RPMI8226 (cell line): ENCODE measurements around the gene TRAF5.
A peak's percentile ranks its signal among the peaks of the same experiment; 100 is the strongest.

ENCODE experiments used
- DNase-seq: peaks from one replicate; pipeline ENCODE4 v3.0.0-alpha.2; 2015

The TRAF5 gene

DNA sequence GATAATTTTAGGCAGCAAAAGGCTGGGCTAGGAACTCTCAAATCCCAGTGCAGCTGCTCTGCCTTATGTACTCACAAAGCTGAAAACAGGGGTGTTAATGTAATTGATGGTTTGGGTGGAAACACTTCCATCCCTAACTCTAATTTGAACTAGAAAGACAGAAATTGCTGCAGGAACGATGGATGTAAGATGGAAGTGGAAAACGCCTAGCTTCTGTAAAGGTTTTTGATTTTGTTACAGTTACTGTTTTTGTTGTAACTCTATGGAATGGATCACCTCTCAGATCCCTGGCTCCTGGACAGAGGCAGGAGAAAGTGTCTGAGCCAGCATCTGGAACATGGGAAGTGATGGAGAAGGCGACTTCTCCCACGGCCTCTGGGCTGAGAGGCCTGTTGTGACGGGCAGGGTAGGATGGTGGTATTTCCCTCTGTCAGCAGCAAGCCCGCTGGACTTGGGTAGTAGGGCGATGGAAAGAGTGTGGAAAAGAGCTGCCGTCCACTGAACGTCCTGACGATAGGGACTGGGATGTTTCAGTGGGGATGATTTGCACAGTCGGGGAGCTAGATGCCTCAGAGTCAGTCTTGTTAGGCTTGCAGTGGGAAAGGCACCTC is 1.6 kb downstream of the TRAF5 start:
- no peak for DNase-seq

DNA sequence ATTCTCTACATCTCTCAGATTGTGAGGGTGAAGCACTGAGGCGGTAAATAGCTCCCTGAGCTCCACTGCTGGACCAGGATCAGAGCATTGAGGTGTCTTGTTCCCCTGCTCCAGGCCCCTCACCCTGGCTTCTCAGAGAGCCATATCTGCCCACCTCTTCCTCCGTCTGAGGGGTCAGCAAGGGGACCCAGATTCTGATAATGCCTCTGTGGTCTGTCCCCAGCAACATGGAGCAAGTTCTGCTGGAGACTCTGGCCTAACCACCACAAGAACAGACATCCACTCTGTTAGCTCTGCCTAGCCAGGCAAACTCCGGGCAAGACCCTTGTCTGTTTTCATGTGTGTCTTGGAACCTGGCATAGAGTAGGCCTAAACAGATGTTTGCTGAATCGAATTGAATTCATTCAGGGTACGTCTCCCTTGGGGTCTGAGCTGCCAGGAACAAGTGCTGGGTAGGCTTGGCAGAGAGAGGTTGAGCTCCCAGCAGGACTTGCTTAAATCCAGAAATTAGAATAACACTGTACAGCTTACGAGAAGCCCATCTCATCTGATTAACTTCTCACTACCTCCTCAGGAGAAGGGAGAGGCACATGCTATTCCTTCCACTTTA is 2.3 kb downstream of the TRAF5 start:
- no peak for DNase-seq

GRCh38 chr1:211329764-211330201 is 3.1 kb downstream of the TRAF5 start:
- DNase-seq = peak; percentile 61

- no peak for DNase-seq
Measured at GRCh38 chr1:211330282-211330936, 3.8 kb downstream of the TRAF5 start.

DNA sequence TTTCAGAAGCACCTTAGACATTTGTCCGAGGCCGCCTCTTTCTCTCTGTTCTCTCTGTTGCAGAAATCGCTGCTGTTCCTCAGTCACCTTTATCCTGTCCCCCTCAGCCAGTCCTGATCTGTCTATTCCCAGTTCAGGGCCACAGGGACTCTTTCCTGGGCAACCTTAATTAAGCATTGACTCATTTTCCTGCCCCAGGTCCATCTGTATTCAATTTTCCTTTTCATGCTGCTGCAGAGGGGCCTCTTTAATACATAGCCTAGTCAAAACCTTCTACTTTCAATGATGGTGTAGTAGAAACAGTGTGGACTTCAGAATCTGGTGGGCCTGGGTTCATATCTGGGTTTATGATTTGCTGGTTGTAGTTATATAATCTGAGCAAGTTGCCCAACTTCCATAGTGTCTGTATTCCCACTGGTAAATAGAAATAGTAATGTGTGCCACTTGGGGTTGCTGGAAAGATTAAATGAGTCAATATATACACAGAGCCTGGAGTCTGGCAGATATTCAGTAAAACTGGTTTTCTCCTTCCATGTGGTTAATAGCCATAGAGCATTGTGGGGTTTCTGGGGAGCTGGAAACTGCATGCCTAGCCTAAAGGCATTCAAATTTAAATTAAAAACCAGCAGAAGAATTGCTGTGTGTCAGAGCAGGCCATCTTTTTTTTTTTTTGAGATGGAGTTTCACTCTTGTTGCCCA is 4.5 kb downstream of the TRAF5 start:
- DNase-seq = no peak

GRCh38 chr1:211332036-211332616 is 5.5 kb downstream of the TRAF5 start:
- DNase-seq = no peak

DNA sequence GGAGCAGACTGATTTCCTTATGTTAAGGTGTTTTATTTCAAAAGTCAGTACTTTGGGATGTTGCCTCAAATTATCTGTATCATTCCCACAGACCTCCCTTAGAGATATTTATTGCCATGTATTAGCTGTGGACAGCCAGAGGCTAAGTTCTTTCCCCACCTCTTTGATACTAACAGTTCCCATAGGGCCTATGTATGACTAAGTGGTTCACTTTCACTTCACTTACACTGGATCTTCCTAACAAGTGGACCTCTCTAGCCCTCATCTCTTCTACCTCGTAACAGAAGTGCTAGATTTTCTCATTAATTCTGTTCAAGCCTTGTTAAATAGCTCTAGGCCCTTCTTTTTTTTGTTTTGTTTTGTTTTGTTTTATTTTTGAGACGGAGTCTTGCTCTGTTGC is 6.2 kb downstream of the TRAF5 start:
- no peak for DNase-seq

GRCh38 chr1:211333906-211334305 is 7.3 kb downstream of the TRAF5 start:
- no peak for DNase-seq

GRCh38 chr1:211334986-211335385 is 8.4 kb downstream of the TRAF5 start:
- no peak for DNase-seq

- peak; percentile 88 for DNase-seq
Measured at GRCh38 chr1:211335522-211336157, 9.0 kb downstream of the TRAF5 start.

GRCh38 chr1:211336161-211336560 is 9.5 kb downstream of the TRAF5 start:
- DNase-seq = peak; percentile 82

DNA sequence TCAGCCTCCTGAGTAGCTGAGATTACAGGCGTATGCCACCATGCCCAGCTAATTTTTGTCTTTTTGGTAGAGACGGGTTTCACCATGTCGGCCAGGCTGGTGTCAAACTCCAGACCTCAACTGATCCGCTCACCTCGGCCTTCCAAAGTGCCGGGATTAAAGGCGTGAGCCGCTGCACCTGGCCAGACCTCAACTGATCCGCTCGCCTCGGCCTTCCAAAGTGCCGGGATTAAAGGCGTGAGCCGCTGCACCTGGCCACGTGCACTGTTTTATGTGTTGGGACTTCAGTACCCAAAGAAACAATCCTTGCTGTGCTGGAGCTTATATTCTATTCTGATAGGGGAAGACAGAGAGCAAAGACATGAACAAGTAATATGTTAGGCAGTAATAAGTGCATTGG is 10.1 kb downstream of the TRAF5 start:
- DNase-seq = no peak

DNA sequence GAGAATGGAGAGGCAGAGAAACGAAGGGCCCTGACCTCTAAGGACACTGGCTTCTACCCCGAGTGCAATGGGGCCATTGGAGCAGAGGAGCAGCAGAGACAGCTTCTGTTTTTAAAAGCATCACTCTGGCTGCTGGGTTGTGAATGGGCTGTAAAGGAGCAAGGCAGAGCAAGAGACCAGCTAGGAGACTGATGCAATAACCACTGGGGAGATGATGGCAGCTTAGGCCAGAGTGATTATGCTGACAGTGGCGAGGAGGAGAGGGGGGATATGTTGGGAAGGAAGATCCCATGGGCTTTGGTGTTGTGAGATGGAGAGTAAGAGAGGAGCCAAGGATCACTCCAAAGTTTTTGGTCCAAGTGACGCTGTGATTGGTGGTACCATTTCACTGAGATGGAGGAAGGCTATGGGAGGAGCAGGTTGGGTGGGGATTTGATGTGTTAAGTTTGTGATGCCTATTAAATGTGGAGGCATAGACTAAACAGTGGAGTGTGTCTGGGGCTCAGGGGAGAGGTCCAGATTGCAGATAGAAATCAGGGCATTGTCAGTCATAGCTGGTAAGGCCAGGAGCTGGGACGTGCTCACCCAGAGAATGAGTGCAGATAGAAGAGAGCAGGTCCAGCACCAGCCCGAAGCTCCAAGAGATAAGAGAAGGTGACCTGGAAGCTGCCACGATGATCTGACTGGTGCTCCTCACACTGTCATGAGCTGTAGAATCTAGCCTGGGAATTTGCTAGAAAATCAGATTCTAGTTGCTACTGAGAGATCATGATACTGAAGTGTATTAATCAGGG is 11.0 kb downstream of the TRAF5 start:
- DNase-seq = no peak

GRCh38 chr1:211338224-211338620 is 11.6 kb downstream of the TRAF5 start:
- no peak for DNase-seq

GRCh38 chr1:211339631-211340041 is 13.0 kb downstream of the TRAF5 start:
- peak; percentile 47 for DNase-seq

DNA sequence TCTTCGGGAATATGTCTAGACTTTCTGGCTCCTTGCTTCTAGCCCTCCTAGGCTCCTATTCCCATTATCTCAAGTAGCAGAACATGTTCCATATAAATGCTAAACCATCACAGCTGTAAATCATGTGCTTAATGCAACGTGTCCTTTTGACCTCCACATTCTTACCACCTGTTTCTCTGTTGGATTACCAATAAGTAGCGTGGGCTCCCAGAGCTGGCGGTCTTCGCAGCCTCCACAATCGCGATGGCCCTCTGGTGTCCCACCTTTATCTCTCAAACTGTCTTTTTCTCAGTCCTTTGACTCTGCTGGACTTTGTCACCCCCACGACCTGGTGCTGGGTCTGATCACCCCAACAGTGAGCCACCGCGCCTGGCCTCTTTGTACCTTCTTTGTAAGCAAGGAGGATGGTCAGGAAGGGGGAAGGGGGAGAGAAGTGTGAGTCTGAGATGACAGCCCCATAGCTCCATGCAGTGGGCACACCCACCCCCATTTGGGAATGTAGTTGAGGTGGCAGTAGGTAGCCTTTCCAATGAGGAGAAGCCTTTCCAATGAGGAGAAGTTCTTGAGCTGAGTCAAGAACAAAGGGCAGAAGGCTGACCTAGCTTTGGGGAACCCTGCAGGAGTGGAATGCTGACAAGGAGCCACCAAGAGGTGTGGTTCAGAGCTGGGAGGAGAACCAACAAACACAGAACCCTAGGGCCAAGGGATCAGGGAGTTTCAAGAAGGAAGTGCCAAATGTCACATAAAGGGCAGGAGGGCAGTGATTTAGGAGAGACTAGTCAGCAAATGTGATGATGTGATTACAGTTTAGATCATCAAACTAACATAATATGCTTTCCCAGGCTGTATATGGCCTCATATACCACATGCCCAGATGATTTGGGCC is 14.2 kb downstream of the TRAF5 start:
- peak; percentile 89 for DNase-seq

- no peak for DNase-seq
Measured at GRCh38 chr1:211341999-211342398, 15.4 kb downstream of the TRAF5 start.

DNA sequence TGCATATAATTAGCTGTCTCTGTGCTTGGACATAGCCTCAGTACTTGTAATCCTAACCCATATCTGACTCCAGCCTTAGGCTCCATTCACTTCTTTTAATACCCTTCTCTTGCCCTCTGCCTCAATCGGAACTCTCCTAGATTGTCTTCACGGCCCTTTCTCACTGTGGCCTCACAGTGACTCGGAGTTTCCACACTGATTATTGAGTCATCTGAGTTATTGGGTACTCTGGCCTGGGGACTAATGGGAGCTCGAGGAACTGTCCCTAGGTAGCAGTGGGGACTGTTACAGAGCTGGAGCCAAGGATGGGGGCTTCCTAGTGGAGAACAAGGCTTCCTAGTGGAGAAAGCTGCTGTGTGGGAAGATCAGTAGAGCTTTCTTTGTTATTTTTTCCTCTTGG is 17.0 kb downstream of the TRAF5 start:
- no peak for DNase-seq

GRCh38 chr1:211344152-211344618 is 17.6 kb downstream of the TRAF5 start:
- no peak for DNase-seq

DNA sequence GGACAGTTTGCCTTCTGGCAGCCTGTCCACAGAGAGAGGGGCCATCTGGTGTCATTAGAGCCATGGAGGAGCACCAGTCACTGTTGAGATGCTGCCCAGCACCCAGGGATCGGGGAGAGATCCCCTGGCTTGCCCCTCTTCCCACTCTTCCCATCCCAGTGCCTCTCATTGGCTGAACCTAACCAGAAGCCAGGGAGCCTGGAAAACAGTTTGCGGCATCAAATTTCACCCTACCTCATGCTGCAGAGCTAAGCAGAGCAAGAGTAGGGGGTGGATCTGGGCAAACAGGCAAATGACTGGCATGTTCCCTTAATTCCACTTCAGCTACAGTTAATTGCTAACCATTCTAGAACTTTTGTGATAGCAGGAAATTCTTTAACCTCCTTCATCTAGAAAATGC is 19.1 kb downstream of the TRAF5 start:
- no peak for DNase-seq
